Lower lobe of right lung (tissue), 2 donors: Measurements from ENCODE around the gene PTPN5. TPM values are rescaled to one million over a fixed set of nuclear protein-coding genes. Genes with fewer than 3 reads are reported as not detected.

Experiments used
- ATAC-seq, 2 donors: fragments of 200-7000 bp; cut with Tn5 transposase; one replicate each; pipeline ENCODE4 v1.9.1; 2020 to 2022; ENCODE audit warnings: mild to moderate bottlenecking in 2 of 2, moderate library complexity in 2 of 2
- DNase-seq: peaks from one replicate; pipeline ENCODE4 v3.0.0-alpha.2; 2020
- H3K27ac ChIP-seq: fragments of 200-600 bp; one replicate; pipeline ENCODE4 v1.8.0; 2022
- H3K27me3 ChIP-seq: fragments of 200-600 bp; one replicate; pipeline ENCODE4 v1.8.0; 2022; ENCODE audit warnings: low read depth
- H3K36me3 ChIP-seq: fragments of 200-600 bp; one replicate; pipeline ENCODE4 v1.8.0; 2022; ENCODE audit warnings: mild to moderate bottlenecking
- H3K4me1 ChIP-seq: fragments of 200-600 bp; one replicate; pipeline ENCODE4 v1.8.0; 2022
- H3K4me3 ChIP-seq: fragments of 200-600 bp; one replicate; pipeline ENCODE4 v1.8.0; 2022; ENCODE audit warnings: mild to moderate bottlenecking
- H3K9me3 ChIP-seq: fragments of 200-600 bp; one replicate; pipeline ENCODE4 v1.8.0; 2022
- intact Hi-C: fragments of 100-400 bp; cut with DNase I; formaldehyde crosslinking; loops from one replicate; pipeline ENCODE4 v1.11.0; 2022
- total RNA-seq: library from RNA; stranded (reverse); fragmentation: NEBNext Ultra II Directional; extraction: Animal tissue kit (Norgen Biotek cat#: 25700); gene quantifications from one replicate; pipeline ENCODE4 v1.2.1, GENCODE V29; 2021
- TF ChIP-seq, protein P1 (sequence below): fragments of 200-600 bp; IDR thresholded peaks from one replicate; pipeline ENCODE4 v1.8.0; 2022; ENCODE audit warnings: antibody characterized with exemption, mild to moderate bottlenecking
- donor health status: DM: no; HTN: yes; CAD: no; lungs with severe emphysema.

PTPN5 gene
- total RNA-seq, 1 donor from 2014 or later: 0.80 TPM

- H3K4me1 ChIP-seq: peaks cover 17% of the 10 kb centered on the region
- intact Hi-C loops: no loop called here
- no peaks in the 10 kb centered on the region for H3K9me3 ChIP-seq
- ATAC-seq (no peak), DNase-seq (no peak)
- H3K27ac ChIP-seq: no peak overlapping the region
- TF ChIP-seq, protein P1, sequence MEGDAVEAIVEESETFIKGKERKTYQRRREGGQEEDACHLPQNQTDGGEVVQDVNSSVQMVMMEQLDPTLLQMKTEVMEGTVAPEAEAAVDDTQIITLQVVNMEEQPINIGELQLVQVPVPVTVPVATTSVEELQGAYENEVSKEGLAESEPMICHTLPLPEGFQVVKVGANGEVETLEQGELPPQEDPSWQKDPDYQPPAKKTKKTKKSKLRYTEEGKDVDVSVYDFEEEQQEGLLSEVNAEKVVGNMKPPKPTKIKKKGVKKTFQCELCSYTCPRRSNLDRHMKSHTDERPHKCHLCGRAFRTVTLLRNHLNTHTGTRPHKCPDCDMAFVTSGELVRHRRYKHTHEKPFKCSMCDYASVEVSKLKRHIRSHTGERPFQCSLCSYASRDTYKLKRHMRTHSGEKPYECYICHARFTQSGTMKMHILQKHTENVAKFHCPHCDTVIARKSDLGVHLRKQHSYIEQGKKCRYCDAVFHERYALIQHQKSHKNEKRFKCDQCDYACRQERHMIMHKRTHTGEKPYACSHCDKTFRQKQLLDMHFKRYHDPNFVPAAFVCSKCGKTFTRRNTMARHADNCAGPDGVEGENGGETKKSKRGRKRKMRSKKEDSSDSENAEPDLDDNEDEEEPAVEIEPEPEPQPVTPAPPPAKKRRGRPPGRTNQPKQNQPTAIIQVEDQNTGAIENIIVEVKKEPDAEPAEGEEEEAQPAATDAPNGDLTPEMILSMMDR: no peak
- H3K27me3 ChIP-seq: no peaks in the 10 kb centered on the region
- H3K4me3 ChIP-seq: no peak overlapping the region
- no peaks in the 10 kb centered on the region for H3K36me3 ChIP-seq
These were observed 82.2 kb downstream of the PTPN5 start for GRCh38 chr11:18709414-18709813.

DNA sequence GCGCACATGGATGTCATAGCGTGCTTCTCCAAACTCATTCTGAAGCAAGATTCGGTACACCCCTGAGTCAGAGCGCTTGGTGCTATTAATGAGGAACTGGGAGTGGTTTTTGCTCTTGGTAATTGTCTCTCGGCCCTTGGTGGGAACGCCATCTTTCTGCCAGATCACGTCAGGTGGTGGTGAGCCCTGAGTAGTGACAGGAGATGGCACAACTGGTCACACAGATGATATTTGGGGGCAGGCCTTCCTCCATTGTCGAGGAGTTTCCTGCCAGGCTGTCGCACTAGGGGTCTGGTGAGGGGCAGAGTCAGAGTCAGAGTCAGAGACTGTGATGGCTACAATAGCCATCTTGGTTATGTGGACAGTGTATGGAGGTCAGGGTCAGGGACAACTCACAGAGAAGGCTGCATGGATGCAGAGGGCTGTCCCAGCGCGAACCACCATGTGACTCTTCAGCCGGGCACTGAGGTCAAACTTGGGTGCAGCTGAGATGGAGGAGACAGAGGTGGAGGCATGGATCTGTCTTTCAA, 83.7 kb downstream of the PTPN5 start:
- TF ChIP-seq, protein P1: no peak
- Histone ChIP-seq H3K36me3 (no peaks in the 10 kb centered on the region), H3K27me3 (no peaks in the 10 kb centered on the region), H3K4me1 (peaks cover 20% of the 10 kb centered on the region), H3K4me3 (no peak overlapping the region), H3K27ac (no peak overlapping the region), H3K9me3 (no peaks in the 10 kb centered on the region)
- DNase-seq (no peak), ATAC-seq (no peak)
- intact Hi-C loops: no loop called here

- ATAC-seq: peak; percentile 68 to 88
- TF ChIP-seq, protein P1: no peak
- peak; percentile 67 for DNase-seq
- Histone ChIP-seq H3K36me3 (peaks cover 6% of the 10 kb centered on the region), H3K4me1 (peaks cover 20% of the 10 kb centered on the region), H3K27ac (peak overlapping the region; percentile 72), H3K4me3 (peak overlapping the region; percentile 58), H3K9me3 (no peaks in the 10 kb centered on the region), H3K27me3 (no peaks in the 10 kb centered on the region)
- intact Hi-C loops: no loop called here
These were observed 85.0 kb downstream of the PTPN5 start for GRCh38 chr11:18706330-18707243.

- intact Hi-C loops: no loop called here
- H3K4me3 ChIP-seq: peak overlapping the region; percentile 58
- peak; percentile 73 for DNase-seq
- H3K9me3 ChIP-seq: no peaks in the 10 kb centered on the region
- ATAC-seq: peak; percentile 80 to 84
- peak overlapping the region; percentile 72 for H3K27ac ChIP-seq
- peaks cover 23% of the 10 kb centered on the region for H3K4me1 ChIP-seq
- no peaks in the 10 kb centered on the region for H3K27me3 ChIP-seq
- H3K36me3 ChIP-seq: peaks cover 8% of the 10 kb centered on the region
- TF ChIP-seq, protein P1: no peak
These were observed 85.8 kb downstream of the PTPN5 start for GRCh38 chr11:18705651-18706281.

DNA sequence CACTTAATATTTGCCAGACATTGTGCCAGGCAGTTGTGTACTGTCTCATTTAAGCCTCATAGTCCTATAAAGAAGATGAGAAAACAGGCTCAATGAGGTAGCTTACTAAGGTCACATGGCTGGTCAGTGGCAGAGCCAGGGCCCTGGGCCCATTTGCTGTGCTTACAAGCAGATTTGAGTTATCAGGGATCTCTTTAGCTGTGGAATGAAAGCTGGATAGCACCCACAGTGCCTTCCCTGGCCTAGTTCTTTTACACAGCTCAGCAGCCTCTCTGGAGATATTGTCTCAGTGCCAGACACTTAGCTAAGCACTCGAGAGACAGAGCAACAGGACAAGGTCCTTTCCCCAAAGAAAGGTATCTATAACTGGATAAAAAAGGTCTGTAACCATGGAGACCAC, 86.9 kb downstream of the PTPN5 start:
- H3K27ac ChIP-seq: no peak overlapping the region
- H3K4me1 ChIP-seq: peaks cover 33% of the 10 kb centered on the region
- peaks cover 8% of the 10 kb centered on the region for H3K36me3 ChIP-seq
- DNase-seq (no peak), ATAC-seq (no peak)
- intact Hi-C loops: no loop called here
- no peaks in the 10 kb centered on the region for H3K9me3 ChIP-seq
- no peak overlapping the region for H3K4me3 ChIP-seq
- no peaks in the 10 kb centered on the region for H3K27me3 ChIP-seq
- TF ChIP-seq, protein P1: no peak
